CD14-positive monocyte (primary cell): ENCODE data around the gene AGTPBP1. TPM values are rescaled to one million over a fixed set of nuclear protein-coding genes. Genes with fewer than 3 reads are reported as not detected.

Experiments
- DNase-seq, 3 donors: peaks; one replicate each; pipeline ENCODE4 v3.0.0-alpha.2; 2011 to 2022
- H2AFZ ChIP-seq: 2 replicates; pipeline ENCODE4 v1.6.0; 2012; ENCODE audit warnings: mild to moderate bottlenecking, low read depth, low read length, inconsistent platforms; ENCODE audit not compliant: insufficient read depth, poor library complexity, severe bottlenecking
- H3K27ac ChIP-seq, 2 donors: 1 replicate in 1 of 2; 2 replicates in 1 of 2; pipeline ENCODE4 v1.5.1; 2012 to 2013; ENCODE audit warnings: low read length in 2 of 2, control low read depth in 1 of 2, inconsistent platforms in 1 of 2, low read depth in 1 of 2, mild to moderate bottlenecking in 1 of 2
- H3K27me3 ChIP-seq, 2 donors: one replicate each; pipeline versions ENCODE4 v1.6.0 to v1.6.1; 2011 to 2013; ENCODE audit warnings: low read length in 2 of 2; ENCODE audit not compliant: control insufficient read depth in 2 of 2, insufficient read depth in 2 of 2
- H3K36me3 ChIP-seq, 2 donors: replicated peaks in 1 of 2; 1 replicate in 1 of 2; 2 replicates in 1 of 2; pipeline versions ENCODE4 v1.5.1 to v1.6.1; 2012 to 2013; ENCODE audit warnings: low read length in 2 of 2, control low read depth in 1 of 2, inconsistent platforms in 1 of 2, mild to moderate bottlenecking in 1 of 2; ENCODE audit not compliant: insufficient read depth in 2 of 2, control insufficient read depth in 1 of 2
- H3K4me1 ChIP-seq, 2 donors: 1 replicate in 1 of 2; 2 replicates in 1 of 2; pipeline versions ENCODE4 v1.5.1 to v1.6.1; 2012 to 2013; ENCODE audit warnings: low read length in 2 of 2, control low read depth in 1 of 2, inconsistent platforms in 1 of 2, mild to moderate bottlenecking in 1 of 2, moderate library complexity in 1 of 2; ENCODE audit not compliant: insufficient read depth in 2 of 2, control insufficient read depth in 1 of 2
- H3K4me2 ChIP-seq: replicated peaks from 2 replicates; pipeline ENCODE3; 2012; ENCODE audit warnings: low read length, moderate library complexity, mild to moderate bottlenecking; ENCODE audit not compliant: poor library complexity, severe bottlenecking; ENCODE audit errors: extremely low read depth
- H3K4me3 ChIP-seq, 3 experiments: fragments of 200-600 bp in 1 of 3; sonication (generic) in 1 of 3; replicated peaks in 1 of 3; 1 replicate in 2 of 3; 2 replicates in 1 of 3; pipeline ENCODE4 v1.5.1; 2011 to 2013; ENCODE audit warnings: low read length in 3 of 3, mild to moderate bottlenecking in 3 of 3, control low read depth in 2 of 3, low read depth in 2 of 3, inconsistent platforms in 1 of 3, moderate library complexity in 1 of 3
- H3K79me2 ChIP-seq: 2 replicates; pipeline ENCODE4 v1.6.0; 2012; ENCODE audit warnings: mild to moderate bottlenecking, control low read depth, inconsistent platforms, low read length, moderate library complexity; ENCODE audit not compliant: insufficient read depth
- H3K9ac ChIP-seq: 2 replicates; pipeline ENCODE4 v1.6.0; 2017; ENCODE audit warnings: low read length, mild to moderate bottlenecking; ENCODE audit not compliant: insufficient read depth, poor library complexity, severe bottlenecking
- H3K9me3 ChIP-seq, 2 donors: replicated peaks in 1 of 2; 1 replicate in 1 of 2; 2 replicates in 1 of 2; pipeline versions ENCODE4 v1.5.1 to v1.6.1; 2012 to 2013; ENCODE audit warnings: low read length in 2 of 2, control low read depth in 1 of 2; ENCODE audit not compliant: control insufficient read depth in 1 of 2, insufficient read depth in 1 of 2
- H4K20me1 ChIP-seq: 2 replicates; pipeline ENCODE4 v1.6.0; 2012; ENCODE audit warnings: mild to moderate bottlenecking, low read length, control low read depth, moderate library complexity; ENCODE audit not compliant: insufficient read depth
- H3K27ac Mint-ChIP-seq, 7 donors: one replicate each; pipeline ENCODE4 v1.8.0; 2020; ENCODE audit warnings: mild to moderate bottlenecking in 7 of 7, mixed read lengths in 7 of 7, moderate library complexity in 6 of 7, inconsistent platforms in 2 of 7
- H3K27me3 Mint-ChIP-seq, 3 donors: one replicate each; pipeline ENCODE4 v1.8.0; 2021 to 2022; ENCODE audit warnings: low read depth in 3 of 3, mild to moderate bottlenecking in 3 of 3, mixed read lengths in 3 of 3, moderate library complexity in 3 of 3, inconsistent platforms in 1 of 3
- H3K36me3 Mint-ChIP-seq, 2 donors: one replicate each; pipeline ENCODE4 v1.8.0; 2020; ENCODE audit warnings: mixed read lengths in 2 of 2, inconsistent platforms in 1 of 2, mild to moderate bottlenecking in 1 of 2
- H3K4me1 Mint-ChIP-seq: one replicate; pipeline ENCODE4 v1.8.0; 2020; ENCODE audit warnings: mild to moderate bottlenecking, mixed read lengths
- H3K4me3 Mint-ChIP-seq, 2 donors: one replicate each; pipeline ENCODE4 v1.8.0; 2020; ENCODE audit warnings: mild to moderate bottlenecking in 2 of 2, mixed read lengths in 2 of 2, moderate library complexity in 1 of 2
- H3K9me3 Mint-ChIP-seq, 7 donors: one replicate each; pipeline ENCODE4 v1.8.0; 2020 to 2022; ENCODE audit warnings: mixed read lengths in 7 of 7, mild to moderate bottlenecking in 6 of 7, moderate library complexity in 6 of 7, inconsistent platforms in 2 of 7
- CTCF ChIP-seq: fragments of 200-600 bp; IDR thresholded peaks from one replicate; pipeline ENCODE4 v1.8.0; 2022; ENCODE audit warnings: antibody characterized with exemption, mild to moderate bottlenecking
- WGBS: methylation state at CpG from one replicate; pipeline ENCODE4 v1.1.5; 2013; ENCODE audit warnings: missing lambda C conversion rate; ENCODE audit not compliant: insufficient coverage; 5-methylcytosine and 5-hydroxymethylcytosine counted together
- intact Hi-C, 2 donors: fragments of 100-400 bp; cut with micrococcal nuclease; formaldehyde crosslinking; loops; one replicate each; pipeline versions ENCODE4 v1.15.0 to v1.15.1; 2023
- polyA plus RNA-seq, 3 donors: library from polyadenylated mRNA; depleted of rRNA in 1 of 3; unstranded in 2 of 3; stranded (reverse) in 1 of 3; fragments of 300-500 nt in 2 of 3; fragments of >200 nt in 1 of 3; fragmentation: Illumina TruSeq in 2 of 3; gene quantifications; 1 replicate in 2 of 3; 2 replicates in 1 of 3; pipeline ENCODE4 v1.2.3, GENCODE V29; 2012 to 2021

The AGTPBP1 gene
- polyA plus RNA-seq, 3 donors: 55.6 to 90.3 (median 77.0) TPM

- no peak for TF ChIP-seq CTCF
- Histone ChIP-seq H3K79me2 (peaks cover 62% of the 10 kb centered on the region), H2AFZ (no peak overlapping the region), H3K27me3 (no peaks in the 10 kb centered on the region), H3K4me1 (peaks cover 40 to 48% of the 10 kb centered on the region in 2 donors), H4K20me1 (peaks cover 13% of the 10 kb centered on the region), H3K27ac (peak overlapping the region in 1 of 2 donors; percentile 98), H3K36me3 (no peaks in the 10 kb centered on the region), H3K4me2 (peak overlapping the region; percentile 89), H3K9ac (peak overlapping the region; percentile 99), H3K4me3 (peak overlapping the region in 1 of 3 experiments; percentile 83), H3K9me3 (no peaks in the 10 kb centered on the region)
- H3K36me3 Mint-ChIP-seq: peaks cover 9 to 25% of the 10 kb centered on the region in 2 donors
- DNase-seq: peak; percentile 40 to 62 (median 48)
- intact Hi-C loops: loop anchor here (5.0 to 10.0 kb wide), 3 partner anchors 37 to 600 kb away; no protein-coding TSS in a partner anchor
- H3K9me3 Mint-ChIP-seq: peaks cover 0 to 2% (median 0%) of the 10 kb centered on the region in 7 donors
- H3K4me3 Mint-ChIP-seq: peak overlapping the region; percentile 75 to 90
- WGBS: 47% methylated on average over 4 of the region's 7 CpGs
- H3K27me3 Mint-ChIP-seq: peaks cover 0 to 3% (median 0%) of the 10 kb centered on the region in 3 donors
- peak overlapping the region; percentile 79 to 98 (median 96) for H3K27ac Mint-ChIP-seq
- peaks cover 61% of the 10 kb centered on the region for H3K4me1 Mint-ChIP-seq
Observed at GRCh38 chr9:85744480-85744879, 2.7 kb upstream of the AGTPBP1 start.

GRCh38 chr9:85743275-85744128 is 1.7 kb upstream of the AGTPBP1 start:
- peak overlapping the region; percentile 89 for H3K4me2 ChIP-seq
- WGBS: 30% methylated on average over 12 of the region's 14 CpGs
- H3K27ac ChIP-seq: peak overlapping the region; percentile 78 to 98
- peaks cover 72% of the 10 kb centered on the region for H3K79me2 ChIP-seq
- H3K9me3 Mint-ChIP-seq: peaks cover 0 to 2% (median 0%) of the 10 kb centered on the region in 7 donors
- H3K4me3 Mint-ChIP-seq: peak overlapping the region; percentile 75 to 90
- H3K9me3 ChIP-seq: no peaks in the 10 kb centered on the region
- peaks cover 67% of the 10 kb centered on the region for H3K4me1 Mint-ChIP-seq
- H3K36me3 ChIP-seq: no peaks in the 10 kb centered on the region
- peak; percentile 91 to 92 (median 92) for DNase-seq
- H3K36me3 Mint-ChIP-seq: peaks cover 7 to 15% of the 10 kb centered on the region in 2 donors
- H2AFZ ChIP-seq: no peak overlapping the region
- H3K27me3 ChIP-seq: no peaks in the 10 kb centered on the region
- peak overlapping the region; percentile 6 to 83 (median 29) for H3K4me3 ChIP-seq
- TF ChIP-seq CTCF: no peak
- peaks cover 23% of the 10 kb centered on the region for H4K20me1 ChIP-seq
- H3K27ac Mint-ChIP-seq: peak overlapping the region; percentile 91 to 98 (median 96)
- H3K9ac ChIP-seq: peak overlapping the region; percentile 99
- H3K4me1 ChIP-seq: peaks cover 50 to 58% of the 10 kb centered on the region in 2 donors
- peaks cover 0 to 3% (median 0%) of the 10 kb centered on the region in 3 donors for H3K27me3 Mint-ChIP-seq
- intact Hi-C loops: loop anchor here (5.0 to 10.0 kb wide), 3 partner anchors 36 to 601 kb away; no protein-coding TSS in a partner anchor
